GM12878 (cell line): ENCODE results near the gene HADHA. TPM values are rescaled to one million over a fixed set of nuclear protein-coding genes. Genes with fewer than 3 reads are reported as not detected.

Experiments
- ATAC-seq: fragments of 200-7000 bp; cut with Tn5 transposase; 3 replicates; pipeline ENCODE4 v1.9.1; 2020; ENCODE audit warnings: mild to moderate bottlenecking, moderate library complexity
- BruUV-seq: library from RNA; stranded (reverse); fragments of 400-500 nt; replicated peaks from 2 replicates; lab custom pipeline; 2021; lab: Mats Ljungman, UMichigan
- CTCF ChIA-PET: fragments of 300-600 bp; sonication (Branson Sonifier 250); formaldehyde crosslinking; extraction: SDS; loops from one replicate; lab custom pipeline; 2021; ENCODE audit warnings: inconsistent platforms; lab: Yijun Ruan, JAX
- POLR2A ChIA-PET: fragments of 350-600 bp; formaldehyde crosslinking; extraction: SDS; loops from one replicate; lab custom pipeline; 2021; ENCODE audit warnings: inconsistent platforms; lab: Charles Lee
- RAD21 ChIA-PET: fragments of 300-600 bp; sonication (Branson Sonifier 250); formaldehyde crosslinking; loops from one replicate; lab custom pipeline; 2023; ENCODE audit warnings: antibody characterized with exemption; ENCODE audit not compliant: unreplicated experiment; lab: Charles Lee
- SMC1A ChIA-PET: fragments of 300-600 bp; sonication (Branson Sonifier 250); formaldehyde crosslinking; loops from one replicate; lab custom pipeline; 2023; ENCODE audit not compliant: unreplicated experiment, uncharacterized antibody; lab: Charles Lee
- DNase-seq: peaks from one replicate; pipeline ENCODE4 v3.0.0-alpha.2; 2011; ENCODE audit warnings: low read depth, low spot score
- FAIRE-seq: peaks from 3 replicates; lab custom pipeline; 2011; peaks lifted over from hg19 to GRCh38; lab: Jason Lieb, UNC
- H2AFZ ChIP-seq: 2 replicates; pipeline ENCODE4 v1.6.0; 2011; ENCODE audit warnings: low read depth, low read length, control low read depth; ENCODE audit not compliant: control insufficient read depth
- H3K27ac ChIP-seq: 2 replicates; pipeline ENCODE4 v1.5.1; 2011; ENCODE audit warnings: control low read depth; ENCODE audit not compliant: control insufficient read depth, insufficient read depth
- H3K27me3 ChIP-seq, 2 experiments: replicated peaks in 1 of 2; 2 replicates each; pipeline versions ENCODE4 v1.6.0 to v1.6.1; 2011; ENCODE audit warnings: low read length in 1 of 2; ENCODE audit not compliant: control insufficient read depth in 2 of 2, insufficient read depth in 2 of 2
- H3K36me3 ChIP-seq, 2 experiments: 2 replicates each; pipeline ENCODE4 v1.5.1; 2011; ENCODE audit warnings: low read length in 1 of 2; ENCODE audit not compliant: control insufficient read depth in 2 of 2, insufficient read depth in 2 of 2
- H3K4me1 ChIP-seq: 2 replicates; pipeline ENCODE4 v1.6.1; 2011; ENCODE audit warnings: mild to moderate bottlenecking, low read length, moderate library complexity, mixed read lengths; ENCODE audit not compliant: control insufficient read depth, insufficient read depth
- H3K4me2 ChIP-seq: 2 replicates; pipeline ENCODE4 v1.6.0; 2011; ENCODE audit warnings: control low read depth; ENCODE audit not compliant: control insufficient read depth, insufficient read depth
- H3K4me3 ChIP-seq: fragments of 200-600 bp; sonication (generic); 2 replicates; pipeline ENCODE4 v1.5.1; 2016
- H3K79me2 ChIP-seq: 2 replicates; pipeline ENCODE4 v1.6.0; 2011; ENCODE audit warnings: low read length; ENCODE audit not compliant: control insufficient read depth, insufficient read depth
- H3K9ac ChIP-seq: 2 replicates; pipeline ENCODE4 v1.8.0; 2011; ENCODE audit warnings: low read length, control low read depth, mixed read lengths; ENCODE audit not compliant: control insufficient read depth, insufficient read depth
- H3K9me3 ChIP-seq: replicated peaks from 3 replicates; pipeline ENCODE4 v1.5.1; 2011; ENCODE audit warnings: mild to moderate bottlenecking, low read length; ENCODE audit not compliant: control insufficient read depth, insufficient read depth
- H4K20me1 ChIP-seq: 2 replicates; pipeline ENCODE4 v1.6.0; 2011; ENCODE audit not compliant: control insufficient read depth, insufficient read depth
- ATF7 ChIP-seq: fragments of 450-650 bp; IDR thresholded peaks from 2 replicates; pipeline ENCODE4 v1.6.1; 2016; ENCODE audit warnings: low read depth, mild to moderate bottlenecking
- BHLHE40 ChIP-seq, 2 experiments: fragments of 450-650 bp in 1 of 2; IDR thresholded peaks; 2 replicates each; pipeline ENCODE4 v1.6.1; 2011 to 2017; ENCODE audit warnings: low read depth in 2 of 2, borderline replicate concordance in 1 of 2, improper control_type of control experiment in 1 of 2, low read length in 1 of 2, mild to moderate bottlenecking in 1 of 2
- LARP7 ChIP-seq: fragments of 450-650 bp; IDR thresholded peaks from 2 replicates; pipeline ENCODE4 v1.6.1; 2017; ENCODE audit warnings: mild to moderate bottlenecking
- MXI1 ChIP-seq: fragments of 150-350 bp; IDR thresholded peaks from 2 replicates; pipeline ENCODE4 v1.6.1; 2011; ENCODE audit warnings: low read depth, mild to moderate bottlenecking, inconsistent platforms, low read length, improper control_type of control experiment
- NFIC ChIP-seq: IDR thresholded peaks from 2 replicates; pipeline ENCODE4 v1.6.1; 2012; ENCODE audit warnings: low read depth, mild to moderate bottlenecking, inconsistent platforms, low read length, moderate library complexity
- RFX5 ChIP-seq: IDR thresholded peaks from 2 replicates; pipeline ENCODE4 v1.6.1; 2011; ENCODE audit warnings: low read depth, low read length, improper control_type of control experiment
- TCF7 ChIP-seq: IDR thresholded peaks from 2 replicates; pipeline ENCODE4 v1.6.1; 2014; ENCODE audit warnings: antibody characterized with exemption, borderline replicate concordance
- WRNIP1 ChIP-seq: IDR thresholded peaks from 2 replicates; pipeline ENCODE4 v1.6.1; 2011; ENCODE audit warnings: low read depth, low read length, improper control_type of control experiment, borderline replicate concordance
- WGBS: methylation state at CpG from one replicate; pipeline ENCODE4 v1.1.6; 2016; ENCODE audit warnings: low lambda C conversion rate; ENCODE audit not compliant: insufficient replicate concordance, insufficient coverage; ENCODE audit errors: missing lambda C conversion rate; 5-methylcytosine and 5-hydroxymethylcytosine counted together
- in situ Hi-C: fragments of 300-500 bp; cut with MboI; formaldehyde crosslinking; loops from 9 replicates; pipeline ENCODE4 v1.14.3; 2018; ENCODE audit warnings: mixed read lengths
- intact Hi-C: fragments of 100-400 bp; cut with micrococcal nuclease; formaldehyde crosslinking; loops from one replicate; pipeline ENCODE4 v1.14.2; 2022; ENCODE audit not compliant: unreplicated experiment
- polyA plus RNA-seq, 11 experiments: library from polyadenylated mRNA; depleted of rRNA in 4 of 11; unstranded in 6 of 11; stranded (reverse) in 5 of 11; fragments of >200 nt; fragmentation: Nextera tagmentation in 4 of 11; fragmentation: Illumina TruSeq in 1 of 11; extraction: Ambion mirVana in 4 of 11; extraction: Trizol in 1 of 11; gene quantifications; 1 replicate in 1 of 11; 2 replicates in 10 of 11; pipeline versions ENCODE4 v1.2.1 to v1.2.3, GENCODE V29; 2011 to 2016; ENCODE audit warnings: inconsistent platforms in 2 of 11, missing spikeins in 2 of 11, low read depth in 1 of 11
- total RNA-seq, 4 experiments: library from RNA; depleted of rRNA in 3 of 4; stranded (reverse); fragments of >200 nt in 3 of 4; fragmentation: Illumina TruSeq in 1 of 4; extraction: Trizol in 1 of 4; gene quantifications; 2 replicates each; pipeline versions ENCODE4 v1.2.1 to v1.2.3, GENCODE V29; 2013 to 2021
- TF ChIP-seq, protein P1 (sequence below): IDR thresholded peaks from 2 replicates; pipeline ENCODE4 v1.6.1; 2011; ENCODE audit warnings: borderline replicate concordance, low read depth, mild to moderate bottlenecking, moderate library complexity, low read length; ENCODE audit not compliant: insufficient read depth, poor library complexity, severe bottlenecking
- TF ChIP-seq, protein P2 (sequence below): IDR thresholded peaks from 2 replicates; pipeline ENCODE4 v1.6.1; 2012; ENCODE audit warnings: low read length, inconsistent platforms

HADHA gene
- total and polyA plus RNA-seq, 10 of the 15 experiments (the other 5 are each of a cell fraction or from before 2014, with no cell fraction given), result 109 to 207 (median 165) TPM

DNA sequence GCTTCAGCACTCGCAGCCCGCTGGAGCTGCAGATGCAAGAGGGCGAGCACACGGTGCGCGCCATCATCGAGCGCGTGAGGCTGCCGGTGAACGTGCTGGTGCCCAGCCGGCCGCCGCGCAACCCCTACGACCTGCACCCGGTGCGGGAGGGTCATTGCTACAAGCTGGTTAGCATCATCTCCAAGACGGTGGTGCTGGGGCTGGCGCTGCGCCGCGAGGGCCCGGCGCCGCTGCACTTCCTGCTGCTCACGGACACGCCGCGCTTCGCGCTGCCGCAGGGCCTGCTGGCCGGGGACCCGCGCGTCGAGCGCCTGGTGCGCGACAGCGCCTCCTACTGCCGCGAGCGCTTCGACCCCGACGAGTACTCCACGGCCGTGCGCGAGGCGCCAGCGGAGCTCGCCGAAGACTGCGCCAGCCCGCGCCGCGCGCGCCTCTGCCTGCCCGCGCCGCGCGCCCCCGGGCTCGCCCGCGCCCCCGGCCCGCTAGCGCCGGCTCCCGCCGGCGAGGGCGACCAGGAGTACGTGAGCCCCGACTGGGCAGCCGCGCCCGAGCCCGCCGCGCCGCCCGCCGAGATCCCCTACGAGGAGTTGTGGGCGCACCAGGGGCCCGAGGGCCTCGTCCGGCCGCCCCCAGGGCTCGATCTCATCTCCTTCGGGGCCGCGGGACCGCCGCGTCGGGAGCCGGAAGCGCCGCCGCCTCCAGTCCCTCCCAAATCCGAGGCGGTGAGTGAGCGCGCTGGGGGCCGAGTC is 59.7 kb downstream of the HADHA start (continued):
- no peak for TF ChIP-seq NFIC
- TF ChIP-seq LARP7, result peak; percentile 60; the same call in 1 of the 2 replicates
- TF ChIP-seq ATF7, result no peak
- peak; percentile 28 to 62; a peak in 2 of 4 replicates for TF ChIP-seq BHLHE40 (IDR thresholded peaks at IDR 0.05; ENCODE audit: borderline replicate concordance in 1 of 2, low read depth in 2 of 2, low read length in 1 of 2)

DNA sequence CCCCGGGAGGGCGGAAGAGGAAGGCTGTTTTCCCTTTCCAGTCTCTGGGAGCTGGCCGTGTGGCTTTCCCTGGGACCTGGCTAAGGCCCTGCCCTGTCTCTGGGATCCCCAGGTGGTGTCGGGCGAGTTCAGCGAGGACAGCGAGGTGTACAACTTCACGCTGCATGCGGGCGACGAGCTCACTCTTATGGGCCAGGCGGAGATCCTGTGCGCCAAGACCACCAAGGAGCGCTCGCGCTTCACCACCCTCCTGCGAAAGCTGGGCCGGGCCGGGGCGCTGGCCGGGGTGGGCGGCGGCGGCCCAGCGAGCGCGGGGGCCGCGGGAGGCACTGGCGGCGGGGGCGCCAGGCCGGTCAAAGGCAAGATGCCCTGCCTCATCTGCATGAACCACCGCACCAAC is 60.3 kb downstream of the HADHA start:
- intact Hi-C loops (no loop called here), in situ Hi-C loops (no loop called here)
- BruUV-seq, result no TSS peak
- no peak for ATAC-seq
- TF ChIP-seq WRNIP1 (no peak), TCF7 (no peak), RFX5 (no peak), MXI1 (no peak)
- TF ChIP-seq, protein P1, sequence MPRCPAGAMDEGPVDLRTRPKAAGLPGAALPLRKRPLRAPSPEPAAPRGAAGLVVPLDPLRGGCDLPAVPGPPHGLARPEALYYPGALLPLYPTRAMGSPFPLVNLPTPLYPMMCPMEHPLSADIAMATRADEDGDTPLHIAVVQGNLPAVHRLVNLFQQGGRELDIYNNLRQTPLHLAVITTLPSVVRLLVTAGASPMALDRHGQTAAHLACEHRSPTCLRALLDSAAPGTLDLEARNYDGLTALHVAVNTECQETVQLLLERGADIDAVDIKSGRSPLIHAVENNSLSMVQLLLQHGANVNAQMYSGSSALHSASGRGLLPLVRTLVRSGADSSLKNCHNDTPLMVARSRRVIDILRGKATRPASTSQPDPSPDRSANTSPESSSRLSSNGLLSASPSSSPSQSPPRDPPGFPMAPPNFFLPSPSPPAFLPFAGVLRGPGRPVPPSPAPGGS, result no peak
- TF ChIP-seq, protein P2, sequence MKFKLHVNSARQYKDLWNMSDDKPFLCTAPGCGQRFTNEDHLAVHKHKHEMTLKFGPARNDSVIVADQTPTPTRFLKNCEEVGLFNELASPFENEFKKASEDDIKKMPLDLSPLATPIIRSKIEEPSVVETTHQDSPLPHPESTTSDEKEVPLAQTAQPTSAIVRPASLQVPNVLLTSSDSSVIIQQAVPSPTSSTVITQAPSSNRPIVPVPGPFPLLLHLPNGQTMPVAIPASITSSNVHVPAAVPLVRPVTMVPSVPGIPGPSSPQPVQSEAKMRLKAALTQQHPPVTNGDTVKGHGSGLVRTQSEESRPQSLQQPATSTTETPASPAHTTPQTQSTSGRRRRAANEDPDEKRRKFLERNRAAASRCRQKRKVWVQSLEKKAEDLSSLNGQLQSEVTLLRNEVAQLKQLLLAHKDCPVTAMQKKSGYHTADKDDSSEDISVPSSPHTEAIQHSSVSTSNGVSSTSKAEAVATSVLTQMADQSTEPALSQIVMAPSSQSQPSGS, result no peak
- SMC1A ChIA-PET, result interaction anchor here (0.6 kb wide), 1 partner anchor 194 kb away, joined by 3 read pairs; no protein-coding TSS in a partner anchor
- H3K27me3 ChIP-seq, result peaks cover 4 to 8% of the 10 kb centered on the region in 2 experiments
- peak overlapping the region; percentile 52; the same call in 1 of the 2 replicates for H3K4me2 ChIP-seq
- no peaks in the 10 kb centered on the region for H3K79me2 ChIP-seq
- no peaks in the 10 kb centered on the region for H3K36me3 ChIP-seq
- RAD21 ChIA-PET, result interaction anchor here (1.0 kb wide), 1 partner anchor 163 kb away, joined by 3 read pairs; no protein-coding TSS in a partner anchor
- no peak overlapping the region for H3K27ac ChIP-seq
- H3K9ac ChIP-seq, result no peak overlapping the region
- no peaks in the 10 kb centered on the region; the same call in 1 of the 2 replicates for H3K4me1 ChIP-seq
- H3K9me3 ChIP-seq, result no peaks in the 10 kb centered on the region
- no peak for DNase-seq
- H4K20me1 ChIP-seq, result no peaks in the 10 kb centered on the region
- 96% methylated on average over 33 of the region's 34 CpGs for WGBS
- FAIRE-seq, result no peak
- CTCF ChIA-PET, result interaction anchor here (1.3 to 1.8 kb wide), 2 partner anchors 147 to 193 kb away, joined by 3 to 4 read pairs; no protein-coding TSS in a partner anchor
- peak overlapping the region; percentile 57 for H2AFZ ChIP-seq
- H3K4me3 ChIP-seq, result no peak overlapping the region
- POLR2A ChIA-PET, result no interaction called here
